SK-N-SH treated with all-trans-retinoic acid at 6 μM for 48 hours (cell line): ENCODE measurements around the gene RPLP1.

ENCODE experiments used
- ATAC-seq: fragments of 200-7000 bp; cut with Tn5 transposase; 3 replicates; pipeline ENCODE4 v1.9.1; 2020; ENCODE audit warnings: mild to moderate bottlenecking, moderate library complexity
- ARNTL ChIP-seq: fragments of 450-650 bp; formaldehyde crosslinking; IDR thresholded peaks from 2 replicates; pipeline ENCODE4 v1.5.0; 2020; ENCODE audit warnings: low read depth, mild to moderate bottlenecking, moderate library complexity, borderline replicate concordance
- BACH2 ChIP-seq: fragments of 250-450 bp; sonication (Bioruptor Pico); IDR thresholded peaks from 2 replicates; pipeline ENCODE4 v1.9.0; 2021; ENCODE audit warnings: mild to moderate bottlenecking, borderline replicate concordance
- CSRNP3 ChIP-seq: fragments of 250-450 bp; sonication (Bioruptor Pico); IDR thresholded peaks from 2 replicates; pipeline ENCODE4 v1.5.1; 2021; ENCODE audit warnings: mild to moderate bottlenecking, moderate library complexity
- ESRRG ChIP-seq: fragments of 250-450 bp; sonication (Bioruptor Pico); IDR thresholded peaks from 2 replicates; pipeline ENCODE4 v1.6.1; 2021; ENCODE audit warnings: mild to moderate bottlenecking
- GLIS3 ChIP-seq: fragments of 250-450 bp; sonication (Bioruptor Pico); IDR thresholded peaks from 2 replicates; pipeline ENCODE4 v1.5.0; 2020; ENCODE audit warnings: mild to moderate bottlenecking, moderate library complexity
- ISL1 ChIP-seq: fragments of 250-450 bp; sonication (Bioruptor Pico); IDR thresholded peaks from 2 replicates; pipeline ENCODE4 v2.1.2; 2022; ENCODE audit warnings: mild to moderate bottlenecking, moderate library complexity
- OSR1 ChIP-seq: fragments of 250-450 bp; sonication (Bioruptor Pico); IDR thresholded peaks from 2 replicates; pipeline ENCODE4 v1.8.0; 2022; ENCODE audit warnings: moderate library complexity, mild to moderate bottlenecking, inconsistent platforms
- PATZ1 ChIP-seq: fragments of 250-450 bp; sonication (Bioruptor Pico); IDR thresholded peaks from 2 replicates; pipeline ENCODE4 v1.8.0; 2020; ENCODE audit warnings: mild to moderate bottlenecking, moderate library complexity, borderline replicate concordance
- PPARA ChIP-seq: fragments of 250-450 bp; sonication (Bioruptor Pico); IDR thresholded peaks from 2 replicates; pipeline ENCODE4 v1.5.0; 2020; ENCODE audit warnings: mild to moderate bottlenecking, borderline replicate concordance
- RARB ChIP-seq: fragments of 250-450 bp; sonication (Bioruptor Pico); IDR thresholded peaks from 2 replicates; pipeline ENCODE4 v1.8.0; 2021; ENCODE audit warnings: mild to moderate bottlenecking, moderate library complexity
- SNAI2 ChIP-seq: fragments of 250-450 bp; sonication (Bioruptor Pico); IDR thresholded peaks from 2 replicates; pipeline ENCODE4 v1.5.0; 2020; ENCODE audit warnings: mild to moderate bottlenecking, moderate library complexity
- TCF4 ChIP-seq: fragments of 250-450 bp; sonication (Bioruptor Pico); IDR thresholded peaks from 2 replicates; pipeline ENCODE4 v1.8.0; 2021; ENCODE audit warnings: mild to moderate bottlenecking, moderate library complexity, borderline replicate concordance
- TOX ChIP-seq: fragments of 250-450 bp; sonication (Bioruptor Pico); IDR thresholded peaks from 2 replicates; pipeline ENCODE4 v1.8.0; 2021; ENCODE audit warnings: mild to moderate bottlenecking, moderate library complexity, borderline replicate concordance
- ZC3H10 ChIP-seq: fragments of 250-450 bp; sonication (Bioruptor Pico); IDR thresholded peaks from 2 replicates; pipeline ENCODE4 v1.5.1; 2021; ENCODE audit warnings: mild to moderate bottlenecking, moderate library complexity
- ZFP3 ChIP-seq: fragments of 250-450 bp; sonication (Bioruptor Pico); IDR thresholded peaks from 2 replicates; pipeline ENCODE4 v1.5.0; 2020; ENCODE audit warnings: mild to moderate bottlenecking, moderate library complexity
- ZFP30 ChIP-seq: fragments of 450-650 bp; formaldehyde crosslinking; IDR thresholded peaks from 2 replicates; pipeline ENCODE4 v1.5.0; 2022; ENCODE audit warnings: mild to moderate bottlenecking, moderate library complexity
- ZNF565 ChIP-seq: fragments of 450-650 bp; formaldehyde crosslinking; conservative IDR thresholded peaks from 2 replicates; pipeline ENCODE4 v1.5.0; 2020; ENCODE audit warnings: low read depth, mild to moderate bottlenecking, moderate library complexity
- ZNF70 ChIP-seq: fragments of 450-650 bp; formaldehyde crosslinking; IDR thresholded peaks from 2 replicates; pipeline ENCODE4 v1.5.0; 2020; ENCODE audit warnings: mild to moderate bottlenecking, moderate library complexity
- ZNF8 ChIP-seq: fragments of 450-650 bp; formaldehyde crosslinking; IDR thresholded peaks from 2 replicates; pipeline ENCODE4 v1.5.0; 2020; ENCODE audit warnings: mild to moderate bottlenecking, moderate library complexity
- TF ChIP-seq, protein P1 (sequence below): fragments of 250-450 bp; sonication (Bioruptor Pico); IDR thresholded peaks from 2 replicates; pipeline ENCODE4 v1.8.0; 2021; ENCODE audit warnings: low read depth, mild to moderate bottlenecking, moderate library complexity, borderline replicate concordance
- TF ChIP-seq, protein P2 (sequence below): fragments of 250-450 bp; sonication (Bioruptor Pico); IDR thresholded peaks from 2 replicates; pipeline ENCODE4 v1.5.1; 2020; ENCODE audit warnings: low read depth, mild to moderate bottlenecking, moderate library complexity

Gene RPLP1

GRCh38 chr15:69460481-69460880 lies 7.9 kb downstream of the RPLP1 start:
- TF ChIP-seq PPARA (CRISPR knock-in tag): no peak
- TF ChIP-seq ZNF565: no peak
- no peak for TF ChIP-seq ISL1 (CRISPR knock-in tag)
- no peak for TF ChIP-seq TCF4 (CRISPR knock-in tag)
- no peak for TF ChIP-seq GLIS3 (CRISPR knock-in tag)
- TF ChIP-seq ZFP3 (CRISPR knock-in tag): no peak
- TF ChIP-seq ESRRG (CRISPR knock-in tag): no peak
- TF ChIP-seq CSRNP3 (CRISPR knock-in tag): no peak
- TF ChIP-seq PATZ1 (CRISPR knock-in tag): no peak
- TF ChIP-seq, all 23 proteins: peak for 0
- no peak for ATAC-seq

- peak; percentile 4 for ATAC-seq
- TF ChIP-seq RARB (no peak), ZFP30 (CRISPR knock-in tag) (no peak), ZNF8 (CRISPR knock-in tag) (no peak), OSR1 (no peak), ARNTL (no peak), ZNF70 (CRISPR knock-in tag) (no peak), ZFP3 (CRISPR knock-in tag) (no peak), TCF4 (CRISPR knock-in tag) (no peak), ISL1 (CRISPR knock-in tag) (no peak)
- TF ChIP-seq, protein P1, sequence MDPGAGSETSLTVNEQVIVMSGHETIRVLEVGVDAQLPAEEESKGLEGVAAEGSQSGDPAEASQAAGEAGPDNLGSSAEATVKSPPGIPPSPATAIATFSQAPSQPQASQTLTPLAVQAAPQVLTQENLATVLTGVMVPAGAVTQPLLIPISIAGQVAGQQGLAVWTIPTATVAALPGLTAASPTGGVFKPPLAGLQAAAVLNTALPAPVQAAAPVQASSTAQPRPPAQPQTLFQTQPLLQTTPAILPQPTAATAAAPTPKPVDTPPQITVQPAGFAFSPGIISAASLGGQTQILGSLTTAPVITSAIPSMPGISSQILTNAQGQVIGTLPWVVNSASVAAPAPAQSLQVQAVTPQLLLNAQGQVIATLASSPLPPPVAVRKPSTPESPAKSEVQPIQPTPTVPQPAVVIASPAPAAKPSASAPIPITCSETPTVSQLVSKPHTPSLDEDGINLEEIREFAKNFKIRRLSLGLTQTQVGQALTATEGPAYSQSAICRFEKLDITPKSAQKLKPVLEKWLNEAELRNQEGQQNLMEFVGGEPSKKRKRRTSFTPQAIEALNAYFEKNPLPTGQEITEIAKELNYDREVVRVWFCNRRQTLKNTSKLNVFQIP (CRISPR knock-in tag): no peak
Observed at GRCh38 chr15:69462030-69462492, 9.4 kb downstream of the RPLP1 start.

DNA sequence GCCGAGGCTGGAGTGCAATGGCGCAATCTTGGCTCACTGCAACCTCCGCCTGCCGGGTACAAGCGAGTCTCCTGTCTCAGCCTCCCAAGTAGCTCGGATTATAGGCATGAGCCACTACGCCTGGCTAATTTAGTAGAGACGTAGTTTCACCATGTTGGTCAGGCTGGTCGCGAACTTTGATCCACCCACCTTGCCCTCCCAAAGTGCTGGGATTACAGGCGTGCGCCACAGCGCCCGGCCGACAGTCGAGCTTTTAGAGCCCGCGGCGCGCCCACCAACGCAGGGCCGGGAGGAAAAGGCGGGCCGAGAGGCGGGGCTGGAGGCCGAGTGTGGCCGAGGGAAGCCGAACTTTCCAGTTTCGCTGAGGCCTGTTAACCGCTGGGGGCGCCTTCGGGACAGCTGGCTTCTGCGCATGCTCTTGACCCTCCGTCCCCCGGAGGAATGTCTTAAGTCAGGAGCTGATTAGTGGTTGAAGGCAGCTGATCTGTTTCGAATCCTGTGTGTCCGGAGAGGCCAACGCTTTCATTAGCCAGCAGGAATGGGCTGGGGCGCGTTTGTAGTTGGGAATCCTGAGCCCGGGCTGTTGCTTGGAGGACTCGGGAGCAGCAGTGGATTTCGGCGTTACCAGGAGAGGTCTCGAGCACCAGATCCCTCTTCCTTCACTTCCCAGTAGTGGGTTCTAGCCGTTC lies 10.0 kb downstream of the RPLP1 start:
- no peak for TF ChIP-seq SNAI2 (CRISPR knock-in tag)
- 0 out of 2 replicates have a peak, but pooled peaks have one; percentile 41 for TF ChIP-seq PATZ1 (CRISPR knock-in tag)
- ATAC-seq: peak; percentile 91

- ATAC-seq: no peak
- TF ChIP-seq, protein P2, sequence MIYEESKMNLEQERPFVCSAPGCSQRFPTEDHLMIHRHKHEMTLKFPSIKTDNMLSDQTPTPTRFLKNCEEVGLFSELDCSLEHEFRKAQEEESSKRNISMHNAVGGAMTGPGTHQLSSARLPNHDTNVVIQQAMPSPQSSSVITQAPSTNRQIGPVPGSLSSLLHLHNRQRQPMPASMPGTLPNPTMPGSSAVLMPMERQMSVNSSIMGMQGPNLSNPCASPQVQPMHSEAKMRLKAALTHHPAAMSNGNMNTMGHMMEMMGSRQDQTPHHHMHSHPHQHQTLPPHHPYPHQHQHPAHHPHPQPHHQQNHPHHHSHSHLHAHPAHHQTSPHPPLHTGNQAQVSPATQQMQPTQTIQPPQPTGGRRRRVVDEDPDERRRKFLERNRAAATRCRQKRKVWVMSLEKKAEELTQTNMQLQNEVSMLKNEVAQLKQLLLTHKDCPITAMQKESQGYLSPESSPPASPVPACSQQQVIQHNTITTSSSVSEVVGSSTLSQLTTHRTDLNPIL (CRISPR knock-in tag): no peak
- TF ChIP-seq BACH2 (no peak), ISL1 (CRISPR knock-in tag) (no peak), ZFP30 (CRISPR knock-in tag) (no peak), CSRNP3 (CRISPR knock-in tag) (no peak), ARNTL (no peak), RARB (no peak), ZC3H10 (CRISPR knock-in tag) (no peak), OSR1 (no peak), TCF4 (CRISPR knock-in tag) (no peak), GLIS3 (CRISPR knock-in tag) (no peak), TOX (CRISPR knock-in tag) (no peak)
Observed at GRCh38 chr15:69463182-69463756, 10.7 kb downstream of the RPLP1 start.
